ENCODE measurements around the gene RIN2.

RIN2 gene

DNA sequence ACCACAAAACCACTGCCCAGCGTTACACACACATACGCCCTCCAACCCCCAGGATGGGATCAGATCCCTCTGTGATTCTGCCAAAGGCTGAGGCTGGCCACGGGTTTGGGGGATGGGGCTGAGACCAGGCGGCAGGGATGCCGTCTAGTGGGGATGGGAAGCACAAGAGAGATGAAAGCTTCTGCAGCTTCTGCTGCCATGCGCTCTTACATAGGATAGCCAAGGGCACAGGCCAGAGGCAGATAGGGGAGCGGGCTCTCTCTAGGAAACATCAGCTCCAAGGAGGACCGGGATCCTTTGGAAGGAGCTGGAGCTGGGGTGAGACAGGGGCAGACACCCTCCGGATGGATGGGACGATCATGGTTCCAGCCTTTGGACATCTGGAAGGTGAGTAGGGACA, 18.7 kb upstream of the RIN2 start:
- no peaks in the 10 kb centered on the region for H3K36me3 ChIP-seq (ENCODE audit: control insufficient read depth, insufficient read depth, low read length)
- 97% methylated on average over 8 of the region's 10 CpGs for WGBS, 2 experiments (ENCODE audit: insufficient coverage in 2 of 2)
- H3K4me3 ChIP-seq (ENCODE audit: extremely low read depth, insufficient read depth, low read length, poor library complexity, severe bottlenecking) = no peak overlapping the region
- peaks cover 18% of the 10 kb centered on the region for H3K4me1 ChIP-seq (ENCODE audit: control insufficient read depth, insufficient read depth, low read length, poor library complexity, severe bottlenecking)
- no peaks in the 10 kb centered on the region for H3K9me3 ChIP-seq (ENCODE audit: control insufficient read depth, low read length)
- H3K27ac ChIP-seq (ENCODE audit: low read depth, low read length, severe bottlenecking) = no peak overlapping the region

GRCh38 chr20:19740512-19740911, 17.5 kb upstream of the RIN2 start:
- WGBS, 2 experiments (ENCODE audit: insufficient coverage in 2 of 2) = 64% methylated on average over 2 of the region's 3 CpGs; no CpG with 5 or more reads in 1 of the 2 experiments

DNA sequence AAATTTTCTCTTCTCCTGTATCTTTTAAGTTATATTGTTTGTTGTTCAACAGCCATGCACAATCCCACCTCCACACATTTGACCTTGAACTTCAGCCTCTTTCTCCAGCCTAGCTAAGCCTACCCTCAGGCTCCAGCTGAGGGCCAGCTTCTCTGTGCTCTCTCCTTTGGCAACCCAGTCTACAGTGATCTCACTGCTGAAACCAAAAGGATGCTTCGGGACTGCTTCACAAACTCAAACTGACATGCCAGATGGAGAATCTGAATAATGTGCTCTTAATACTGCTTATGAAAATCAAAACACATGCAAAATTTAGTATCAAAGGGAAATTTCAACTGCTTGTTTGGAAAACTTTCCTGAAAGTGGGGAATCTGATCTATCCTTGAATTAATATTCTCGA, 16.1 kb upstream of the RIN2 start:
- Histone ChIP-seq H3K27ac (ENCODE audit: low read depth, low read length, severe bottlenecking) (no peak overlapping the region), H3K36me3 (ENCODE audit: control insufficient read depth, insufficient read depth, low read length) (no peaks in the 10 kb centered on the region), H3K9me3 (ENCODE audit: control insufficient read depth, low read length) (peaks cover 7% of the 10 kb centered on the region), H3K4me3 (ENCODE audit: extremely low read depth, insufficient read depth, low read length, poor library complexity, severe bottlenecking) (no peak overlapping the region), H3K4me1 (ENCODE audit: control insufficient read depth, insufficient read depth, low read length, poor library complexity, severe bottlenecking) (peaks cover 6% of the 10 kb centered on the region)
- 86% methylated on average over 1 of the region's 2 CpGs; no CpG with 5 or more reads in 1 of the 2 experiments for WGBS, 2 experiments (ENCODE audit: insufficient coverage in 2 of 2)

More at GRCh38 chr20:19740512-19740911, 17.5 kb upstream of the RIN2 start:
- peaks cover 3% of the 10 kb centered on the region for H3K9me3 ChIP-seq (ENCODE audit: control insufficient read depth, low read length)
- H3K4me3 ChIP-seq (ENCODE audit: extremely low read depth, insufficient read depth, low read length, poor library complexity, severe bottlenecking) = no peak overlapping the region
- H3K36me3 ChIP-seq (ENCODE audit: control insufficient read depth, insufficient read depth, low read length) = no peaks in the 10 kb centered on the region
- no peak overlapping the region for H3K27ac ChIP-seq (ENCODE audit: low read depth, low read length, severe bottlenecking)
- H3K4me1 ChIP-seq (ENCODE audit: control insufficient read depth, insufficient read depth, low read length, poor library complexity, severe bottlenecking) = peaks cover 13% of the 10 kb centered on the region

- WGBS, 2 experiments (ENCODE audit: insufficient coverage in 2 of 2) = 89 to 94% methylated on average over 6 to 9 of the region's 9 CpGs
- Histone ChIP-seq H3K36me3 (ENCODE audit: control insufficient read depth, insufficient read depth, low read length) (no peaks in the 10 kb centered on the region), H3K9me3 (ENCODE audit: control insufficient read depth, low read length) (peaks cover 7% of the 10 kb centered on the region), H3K4me1 (ENCODE audit: control insufficient read depth, insufficient read depth, low read length, poor library complexity, severe bottlenecking) (no peaks in the 10 kb centered on the region), H3K4me3 (ENCODE audit: extremely low read depth, insufficient read depth, low read length, poor library complexity, severe bottlenecking) (no peak overlapping the region), H3K27ac (ENCODE audit: low read depth, low read length, severe bottlenecking) (no peak overlapping the region)
Observed at GRCh38 chr20:19742974-19743639, 15.0 kb upstream of the RIN2 start.

- Histone ChIP-seq H3K4me1 (ENCODE audit: control insufficient read depth, insufficient read depth, low read length, poor library complexity, severe bottlenecking) (no peaks in the 10 kb centered on the region), H3K9me3 (ENCODE audit: control insufficient read depth, low read length) (peaks cover 7% of the 10 kb centered on the region), H3K4me3 (ENCODE audit: extremely low read depth, insufficient read depth, low read length, poor library complexity, severe bottlenecking) (no peak overlapping the region), H3K36me3 (ENCODE audit: control insufficient read depth, insufficient read depth, low read length) (no peaks in the 10 kb centered on the region), H3K27ac (ENCODE audit: low read depth, low read length, severe bottlenecking) (no peak overlapping the region)
- WGBS, 2 experiments (ENCODE audit: insufficient coverage in 2 of 2) = 63 to 80% methylated on average over 1 of the region's 1 CpG
Observed at GRCh38 chr20:19743640-19743995, 14.4 kb upstream of the RIN2 start.

GRCh38 chr20:19745106-19745505, 13.0 kb upstream of the RIN2 start:
- no CpG with 5 or more reads among the region's 3 CpGs for WGBS, 2 experiments (ENCODE audit: insufficient coverage in 2 of 2)
- Histone ChIP-seq H3K27ac (ENCODE audit: low read depth, low read length, severe bottlenecking) (no peak overlapping the region), H3K4me3 (ENCODE audit: extremely low read depth, insufficient read depth, low read length, poor library complexity, severe bottlenecking) (no peak overlapping the region), H3K36me3 (ENCODE audit: control insufficient read depth, insufficient read depth, low read length) (no peaks in the 10 kb centered on the region), H3K4me1 (ENCODE audit: control insufficient read depth, insufficient read depth, low read length, poor library complexity, severe bottlenecking) (no peaks in the 10 kb centered on the region), H3K9me3 (ENCODE audit: control insufficient read depth, low read length) (peaks cover 7% of the 10 kb centered on the region)

DNA sequence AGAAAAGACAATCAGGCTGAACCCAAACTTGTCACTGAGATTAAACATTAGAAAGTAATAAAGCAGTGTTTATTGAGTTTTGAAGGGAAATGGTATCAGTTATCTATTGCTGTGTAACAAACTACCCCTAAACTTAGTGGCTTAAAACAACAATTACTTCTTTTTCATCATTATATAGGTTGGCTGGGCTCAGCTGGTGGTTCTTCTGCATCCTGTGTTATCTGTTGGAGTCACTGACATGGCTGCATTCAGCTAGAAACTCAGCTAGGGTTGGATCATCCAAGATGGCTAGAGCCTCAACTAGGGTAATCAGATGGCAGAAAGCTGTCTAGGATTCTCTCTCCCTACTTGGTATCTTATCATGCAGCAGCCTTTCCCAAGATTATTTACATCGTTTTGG, 12.5 kb upstream of the RIN2 start:
- no CpG with 5 or more reads among the region's 1 CpG for WGBS, 2 experiments (ENCODE audit: insufficient coverage in 2 of 2)
- Histone ChIP-seq H3K4me1 (ENCODE audit: control insufficient read depth, insufficient read depth, low read length, poor library complexity, severe bottlenecking) (no peaks in the 10 kb centered on the region), H3K4me3 (ENCODE audit: extremely low read depth, insufficient read depth, low read length, poor library complexity, severe bottlenecking) (no peak overlapping the region), H3K36me3 (ENCODE audit: control insufficient read depth, insufficient read depth, low read length) (no peaks in the 10 kb centered on the region), H3K9me3 (ENCODE audit: control insufficient read depth, low read length) (peaks cover 7% of the 10 kb centered on the region), H3K27ac (ENCODE audit: low read depth, low read length, severe bottlenecking) (no peak overlapping the region)

DNA sequence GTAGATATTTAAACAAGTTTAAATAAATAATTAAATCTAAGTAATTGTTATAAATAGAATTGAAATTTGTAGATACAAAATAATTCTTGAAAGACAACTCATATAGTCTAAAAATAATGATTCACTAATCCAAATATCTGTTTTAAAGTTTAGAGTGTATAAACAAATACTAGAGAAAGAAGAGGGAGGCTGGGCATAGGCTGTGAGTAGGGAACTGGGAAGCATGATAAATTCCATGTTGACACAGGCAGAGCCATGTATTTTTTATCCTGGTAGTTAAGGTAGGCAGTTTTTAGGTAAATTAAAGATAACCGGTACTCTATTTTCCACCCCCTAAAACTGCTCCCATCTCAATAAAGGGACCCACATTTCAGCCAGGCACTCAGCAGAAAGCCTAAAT, 11.7 kb upstream of the RIN2 start:
- Histone ChIP-seq H3K27ac (ENCODE audit: low read depth, low read length, severe bottlenecking) (no peak overlapping the region), H3K36me3 (ENCODE audit: control insufficient read depth, insufficient read depth, low read length) (no peaks in the 10 kb centered on the region), H3K9me3 (ENCODE audit: control insufficient read depth, low read length) (peaks cover 7% of the 10 kb centered on the region), H3K4me1 (ENCODE audit: control insufficient read depth, insufficient read depth, low read length, poor library complexity, severe bottlenecking) (no peaks in the 10 kb centered on the region), H3K4me3 (ENCODE audit: extremely low read depth, insufficient read depth, low read length, poor library complexity, severe bottlenecking) (no peak overlapping the region)
- WGBS, 2 experiments (ENCODE audit: insufficient coverage in 2 of 2) = no CpG with 5 or more reads among the region's 1 CpG

DNA sequence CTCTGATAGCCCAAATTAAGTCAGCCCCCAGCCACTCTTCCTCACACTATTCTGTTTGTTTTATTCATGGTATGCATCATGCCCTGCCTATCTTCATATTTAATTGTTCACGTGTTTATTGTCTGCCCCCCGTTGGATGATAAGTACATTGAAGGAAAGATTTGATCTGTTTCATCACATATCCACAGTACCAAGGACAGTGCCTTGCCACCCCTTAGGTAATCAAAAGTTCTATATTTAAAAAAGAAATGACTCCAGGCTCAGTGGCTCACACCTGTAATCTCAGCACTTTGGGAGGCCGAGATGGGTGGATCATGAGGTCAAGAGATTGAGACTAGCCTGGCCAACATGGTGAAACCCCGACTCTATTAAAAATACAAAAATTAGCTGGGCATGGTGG, 10.2 kb upstream of the RIN2 start:
- WGBS, 2 experiments (ENCODE audit: insufficient coverage in 2 of 2) = 80 to 95% methylated on average over 1 to 3 of the region's 4 CpGs
- Histone ChIP-seq H3K9me3 (ENCODE audit: control insufficient read depth, low read length) (peaks cover 7% of the 10 kb centered on the region), H3K27ac (ENCODE audit: low read depth, low read length, severe bottlenecking) (no peak overlapping the region)

GRCh38 chr20:19748681-19749080, 9.4 kb upstream of the RIN2 start:
- Histone ChIP-seq H3K4me1 (ENCODE audit: control insufficient read depth, insufficient read depth, low read length, poor library complexity, severe bottlenecking) (no peaks in the 10 kb centered on the region), H3K4me3 (ENCODE audit: extremely low read depth, insufficient read depth, low read length, poor library complexity, severe bottlenecking) (no peak overlapping the region), H3K9me3 (ENCODE audit: control insufficient read depth, low read length) (peaks cover 7% of the 10 kb centered on the region), H3K36me3 (ENCODE audit: control insufficient read depth, insufficient read depth, low read length) (no peaks in the 10 kb centered on the region), H3K27ac (ENCODE audit: low read depth, low read length, severe bottlenecking) (no peak overlapping the region)
- no CpG with 5 or more reads among the region's 2 CpGs for WGBS, 2 experiments (ENCODE audit: insufficient coverage in 2 of 2)

More for the DNA sequence above, 10.2 kb upstream of the RIN2 start:
- Histone ChIP-seq H3K4me3 (ENCODE audit: extremely low read depth, insufficient read depth, low read length, poor library complexity, severe bottlenecking) (no peak overlapping the region), H3K36me3 (ENCODE audit: control insufficient read depth, insufficient read depth, low read length) (no peaks in the 10 kb centered on the region), H3K4me1 (ENCODE audit: control insufficient read depth, insufficient read depth, low read length, poor library complexity, severe bottlenecking) (no peaks in the 10 kb centered on the region)

GRCh38 chr20:19749618-19750071, 8.4 kb upstream of the RIN2 start:
- Histone ChIP-seq H3K4me1 (ENCODE audit: control insufficient read depth, insufficient read depth, low read length, poor library complexity, severe bottlenecking) (no peaks in the 10 kb centered on the region), H3K36me3 (ENCODE audit: control insufficient read depth, insufficient read depth, low read length) (no peaks in the 10 kb centered on the region), H3K27ac (ENCODE audit: low read depth, low read length, severe bottlenecking) (no peak overlapping the region), H3K9me3 (ENCODE audit: control insufficient read depth, low read length) (peaks cover 7% of the 10 kb centered on the region), H3K4me3 (ENCODE audit: extremely low read depth, insufficient read depth, low read length, poor library complexity, severe bottlenecking) (no peak overlapping the region)
- WGBS, 2 experiments (ENCODE audit: insufficient coverage in 2 of 2) = 40 to 60% methylated on average over 1 of the region's 3 CpGs
